Activated T-helper 17 cell treated with anti-CD3 and anti-CD28 coated beads, Interleukin-2, amount 50 U/mL, for 72 hours (primary cell): ENCODE results near the gene ATAT1. TPM values are rescaled to one million over a fixed set of nuclear protein-coding genes. Genes with fewer than 3 reads are reported as not detected.

Source experiments
- ATAC-seq: fragments of 150-1000 bp; cut with Tn5 transposase; replicated peaks from 2 replicates; pipeline ENCODE4 v1.10.0; 2021; ENCODE audit warnings: mild to moderate bottlenecking, moderate library complexity
- H3K27ac Mint-ChIP-seq: one replicate; pipeline ENCODE4 v1.8.0; 2022; ENCODE audit warnings: mixed read lengths
- H3K27me3 Mint-ChIP-seq: one replicate; pipeline ENCODE4 v1.8.0; 2022; ENCODE audit warnings: mixed read lengths
- H3K36me3 Mint-ChIP-seq: one replicate; pipeline ENCODE4 v1.8.0; 2022; ENCODE audit warnings: low read depth, mild to moderate bottlenecking, mixed read lengths
- H3K4me1 Mint-ChIP-seq: one replicate; pipeline ENCODE4 v1.8.0; 2022; ENCODE audit warnings: mixed read lengths
- H3K4me3 Mint-ChIP-seq: one replicate; pipeline ENCODE4 v1.8.0; 2022; ENCODE audit warnings: mild to moderate bottlenecking, mixed read lengths
- H3K9me3 Mint-ChIP-seq: one replicate; pipeline ENCODE4 v1.8.0; 2022; ENCODE audit warnings: mixed read lengths
- total RNA-seq, 2 donors: library from RNA; stranded (reverse); gene quantifications; one replicate each; pipeline ENCODE4 v1.2.3, GENCODE V29; 2022

The ATAT1 gene
- total RNA-seq, 2 donors from 2014 or later = 12.3 to 20.9 TPM

GRCh38 chr6:30617565-30618269, 9.0 kb upstream of the ATAT1 start, which contains the start of gene MRPS18B:
TSS of gene MRPS18B (plus strand) at chr6:30617840. CDS start at chr6:30617866, 26 bp downstream.
- Mint-ChIP-seq H3K27me3 (no peaks in the 10 kb centered on the region), H3K9me3 (no peaks in the 10 kb centered on the region), H3K4me1 (peaks cover 17% of the 10 kb centered on the region), H3K27ac (peak within 1 kb of the TSS; percentile 100), H3K36me3 (peaks cover 95% of the 10 kb centered on the region), H3K4me3 (peak within 1 kb of the TSS; percentile 94)
- peak; percentile 83 for ATAC-seq

GRCh38 chr6:30618270-30618797, 8.3 kb upstream of the ATAT1 start:
- H3K9me3 Mint-ChIP-seq = no peaks in the 10 kb centered on the region
- H3K4me1 Mint-ChIP-seq = peaks cover 12% of the 10 kb centered on the region
- H3K4me3 Mint-ChIP-seq = peak overlapping the region; percentile 94
- peak overlapping the region; percentile 100 for H3K27ac Mint-ChIP-seq
- H3K27me3 Mint-ChIP-seq = no peaks in the 10 kb centered on the region
- no peak for ATAC-seq
- H3K36me3 Mint-ChIP-seq = peaks cover 95% of the 10 kb centered on the region

DNA sequence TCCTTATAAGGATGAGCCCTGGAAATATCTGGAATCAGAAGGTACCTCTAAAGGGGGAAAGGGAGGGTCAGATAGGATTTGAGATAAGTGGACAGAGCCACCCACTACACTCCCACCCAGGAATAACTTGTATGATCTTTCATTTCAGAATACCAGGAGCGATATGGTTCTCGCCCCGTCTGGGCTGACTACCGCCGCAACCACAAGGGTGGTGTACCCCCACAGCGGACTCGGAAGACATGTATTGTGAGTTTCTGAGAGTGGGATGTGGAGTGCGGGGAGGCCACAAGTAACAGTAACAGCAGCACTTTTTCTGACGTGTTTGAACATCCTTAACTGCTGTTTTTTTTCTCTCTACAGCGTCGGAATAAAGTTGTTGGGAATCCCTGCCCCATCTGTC, 7.1 kb upstream of the ATAT1 start:
- Mint-ChIP-seq H3K36me3 (peaks cover 95% of the 10 kb centered on the region), H3K27me3 (no peaks in the 10 kb centered on the region), H3K27ac (peak overlapping the region; percentile 100), H3K9me3 (no peaks in the 10 kb centered on the region), H3K4me1 (peaks cover 3% of the 10 kb centered on the region), H3K4me3 (peak overlapping the region; percentile 94)
- no peak for ATAC-seq

- peak overlapping the region; percentile 91 for H3K27ac Mint-ChIP-seq
- peak overlapping the region; percentile 90 for H3K4me3 Mint-ChIP-seq
- no peaks in the 10 kb centered on the region for H3K27me3 Mint-ChIP-seq
- ATAC-seq = no peak
- peaks cover 22% of the 10 kb centered on the region for H3K4me1 Mint-ChIP-seq
- no peaks in the 10 kb centered on the region for H3K9me3 Mint-ChIP-seq
- H3K36me3 Mint-ChIP-seq = peaks cover 100% of the 10 kb centered on the region
Observed at GRCh38 chr6:30625511-30625910, 1.2 kb upstream of the ATAT1 start.

DNA sequence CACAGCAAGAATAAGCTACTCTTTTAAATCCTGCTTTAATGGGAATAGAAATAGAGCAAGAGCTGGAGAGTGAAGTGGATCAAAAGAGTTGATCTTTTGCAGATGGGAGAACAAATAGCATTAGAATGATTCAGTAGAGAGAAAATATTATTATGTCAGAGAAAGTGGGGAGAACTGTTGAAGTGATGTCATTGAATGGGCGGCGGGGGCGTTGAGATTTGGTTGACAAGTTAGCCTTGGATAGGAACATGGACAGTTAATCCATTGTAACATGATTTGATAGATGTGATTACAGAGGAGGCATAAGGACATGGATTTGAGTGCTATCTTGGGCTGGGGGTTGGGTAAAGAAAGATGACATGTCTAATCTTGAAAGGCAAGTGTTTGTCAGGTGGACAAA, 9.2 kb downstream of the ATAT1 start:
- no peaks in the 10 kb centered on the region for H3K4me1 Mint-ChIP-seq

GRCh38 chr6:30640481-30640880, 13.8 kb downstream of the ATAT1 start:
- Mint-ChIP-seq H3K27ac (no peak overlapping the region), H3K9me3 (no peaks in the 10 kb centered on the region), H3K27me3 (no peaks in the 10 kb centered on the region), H3K36me3 (peaks cover 48% of the 10 kb centered on the region), H3K4me3 (no peak overlapping the region), H3K4me1 (no peaks in the 10 kb centered on the region)
- ATAC-seq = no peak

More for the DNA sequence above, 9.2 kb downstream of the ATAT1 start:
- Mint-ChIP-seq H3K36me3 (peaks cover 41% of the 10 kb centered on the region), H3K27me3 (no peaks in the 10 kb centered on the region), H3K4me3 (no peak overlapping the region), H3K9me3 (no peaks in the 10 kb centered on the region), H3K27ac (no peak overlapping the region)
- no peak for ATAC-seq

DNA sequence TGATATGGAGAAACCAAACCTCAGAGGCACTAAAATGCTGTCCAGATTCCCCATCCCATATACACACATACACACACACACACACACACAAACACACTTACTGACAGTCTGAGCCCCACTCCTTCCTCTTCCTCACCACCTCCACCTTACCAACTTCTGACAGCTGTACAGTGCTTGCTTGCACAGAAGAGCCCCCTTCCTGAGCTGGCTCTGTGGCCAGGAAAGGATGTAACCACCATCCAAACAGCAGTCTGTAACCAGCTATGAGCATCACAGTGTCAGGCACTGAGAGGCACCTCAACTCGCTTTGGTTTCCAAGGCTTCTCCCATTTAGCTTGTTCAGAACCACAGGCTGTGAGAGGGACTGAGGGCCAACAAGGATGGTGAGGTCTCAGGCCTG, 14.4 kb downstream of the ATAT1 start:
- H3K27me3 Mint-ChIP-seq = no peaks in the 10 kb centered on the region
- peaks cover 4% of the 10 kb centered on the region for H3K4me1 Mint-ChIP-seq
- no peak overlapping the region for H3K4me3 Mint-ChIP-seq
- H3K27ac Mint-ChIP-seq = no peak overlapping the region
- H3K9me3 Mint-ChIP-seq = no peaks in the 10 kb centered on the region
- no peak for ATAC-seq
- peaks cover 48% of the 10 kb centered on the region for H3K36me3 Mint-ChIP-seq

- Mint-ChIP-seq H3K4me3 (no peak overlapping the region), H3K4me1 (peaks cover 12% of the 10 kb centered on the region), H3K9me3 (no peaks in the 10 kb centered on the region), H3K27ac (peak overlapping the region; percentile 21), H3K36me3 (peaks cover 42% of the 10 kb centered on the region), H3K27me3 (no peaks in the 10 kb centered on the region)
- no peak for ATAC-seq
Observed at GRCh38 chr6:30643656-30644055, 17.0 kb downstream of the ATAT1 start.

DNA sequence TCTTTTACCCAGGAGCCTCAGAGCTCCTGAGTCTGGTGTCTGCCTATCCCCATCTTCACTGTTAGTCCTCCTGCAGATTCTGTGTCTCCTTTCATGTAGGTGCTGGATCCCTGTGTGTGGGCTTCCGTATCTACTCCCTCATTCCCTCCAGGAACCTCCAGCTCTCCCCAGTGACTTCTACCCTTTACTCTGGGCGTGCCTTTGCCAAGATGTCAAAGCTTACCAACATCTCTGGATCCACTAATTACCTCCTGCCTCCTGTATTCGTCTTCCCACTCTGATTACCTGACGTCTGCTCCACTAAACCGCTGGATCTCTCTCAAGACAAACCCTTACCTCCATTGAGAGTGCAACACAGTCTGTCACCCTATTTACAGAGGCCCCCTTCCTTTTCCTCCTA, 18.1 kb downstream of the ATAT1 start:
- Mint-ChIP-seq H3K27me3 (no peaks in the 10 kb centered on the region), H3K4me3 (no peak overlapping the region), H3K9me3 (no peaks in the 10 kb centered on the region), H3K36me3 (peaks cover 46% of the 10 kb centered on the region), H3K27ac (peak overlapping the region; percentile 60), H3K4me1 (peaks cover 12% of the 10 kb centered on the region)
- no peak for ATAC-seq

GRCh38 chr6:30645989-30646388, 19.3 kb downstream of the ATAT1 start:
- ATAC-seq = no peak
- Mint-ChIP-seq H3K36me3 (peaks cover 49% of the 10 kb centered on the region), H3K4me3 (peak overlapping the region; percentile 83), H3K4me1 (peaks cover 12% of the 10 kb centered on the region), H3K27me3 (no peaks in the 10 kb centered on the region), H3K9me3 (no peaks in the 10 kb centered on the region), H3K27ac (peak overlapping the region; percentile 85)

DNA sequence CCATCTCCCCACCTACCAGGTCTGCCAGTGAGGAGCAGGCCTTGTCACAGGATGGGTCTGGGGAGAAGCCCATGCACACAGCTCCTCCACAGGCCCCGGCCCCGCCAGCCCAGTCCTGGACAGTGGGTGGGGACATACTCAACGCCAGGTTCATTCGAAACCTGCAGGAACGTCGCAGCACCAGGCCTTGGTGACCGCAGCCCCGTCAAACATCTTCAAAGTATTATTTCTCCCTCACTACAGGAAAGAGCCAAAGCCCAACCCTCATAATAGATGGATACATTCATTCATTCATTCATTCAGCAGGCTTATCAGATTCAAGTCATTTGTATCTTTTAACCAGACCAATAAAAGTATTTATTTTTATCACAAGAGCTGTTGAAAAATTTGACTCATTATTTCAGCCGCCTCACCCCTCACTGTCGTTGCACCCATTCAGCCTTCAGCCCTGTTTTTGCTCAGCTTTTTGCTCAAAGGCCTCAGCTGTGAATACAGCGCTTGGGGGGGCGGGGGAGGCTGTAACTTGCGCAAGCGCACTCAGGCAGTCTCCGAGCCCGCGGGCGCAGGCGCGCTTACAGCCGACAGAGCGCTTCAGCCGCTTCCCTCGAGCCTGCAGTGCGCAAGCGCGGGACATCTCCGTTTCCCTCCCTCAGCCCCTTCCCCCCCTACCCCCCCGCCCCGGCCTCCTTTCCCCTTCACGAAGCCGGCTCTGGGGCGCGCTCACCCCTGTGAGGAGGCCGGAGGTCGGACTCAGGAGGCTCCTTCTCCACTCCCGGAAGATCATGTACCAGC, 20.0 kb downstream of the ATAT1 start, which contains the start of gene C6orf136:
C6orf136 (plus strand) TSS at position 684 of the 792 bp plus-strand sequence; CDS start at position 783, 99 bp downstream.
- no peaks in the 10 kb centered on the region for H3K27me3 Mint-ChIP-seq
- peak; percentile 82 for ATAC-seq
- H3K36me3 Mint-ChIP-seq = peaks cover 50% of the 10 kb centered on the region
- peak within 1 kb of the TSS; percentile 83 for H3K4me3 Mint-ChIP-seq
- H3K27ac Mint-ChIP-seq = peak within 1 kb of the TSS; percentile 85
- H3K4me1 Mint-ChIP-seq = peaks cover 12% of the 10 kb centered on the region
- no peaks in the 10 kb centered on the region for H3K9me3 Mint-ChIP-seq

- Mint-ChIP-seq H3K36me3 (peaks cover 54% of the 10 kb centered on the region), H3K27ac (peak overlapping the region; percentile 85), H3K4me3 (peak overlapping the region; percentile 83), H3K9me3 (no peaks in the 10 kb centered on the region), H3K27me3 (no peaks in the 10 kb centered on the region), H3K4me1 (peaks cover 12% of the 10 kb centered on the region)
- ATAC-seq = peak; percentile 76
Observed at GRCh38 chr6:30647242-30648116, 20.8 kb downstream of the ATAT1 start.

- no peaks in the 10 kb centered on the region for H3K9me3 Mint-ChIP-seq
- no peaks in the 10 kb centered on the region for H3K27me3 Mint-ChIP-seq
- H3K4me1 Mint-ChIP-seq = peaks cover 6% of the 10 kb centered on the region
- peaks cover 67% of the 10 kb centered on the region for H3K36me3 Mint-ChIP-seq
- H3K27ac Mint-ChIP-seq = no peak overlapping the region
- ATAC-seq = no peak
- H3K4me3 Mint-ChIP-seq = no peak overlapping the region
Observed at GRCh38 chr6:30651143-30651542, 24.5 kb downstream of the ATAT1 start.
